ENCODE data around the gene AOC1.

AOC1 gene

DNA sequence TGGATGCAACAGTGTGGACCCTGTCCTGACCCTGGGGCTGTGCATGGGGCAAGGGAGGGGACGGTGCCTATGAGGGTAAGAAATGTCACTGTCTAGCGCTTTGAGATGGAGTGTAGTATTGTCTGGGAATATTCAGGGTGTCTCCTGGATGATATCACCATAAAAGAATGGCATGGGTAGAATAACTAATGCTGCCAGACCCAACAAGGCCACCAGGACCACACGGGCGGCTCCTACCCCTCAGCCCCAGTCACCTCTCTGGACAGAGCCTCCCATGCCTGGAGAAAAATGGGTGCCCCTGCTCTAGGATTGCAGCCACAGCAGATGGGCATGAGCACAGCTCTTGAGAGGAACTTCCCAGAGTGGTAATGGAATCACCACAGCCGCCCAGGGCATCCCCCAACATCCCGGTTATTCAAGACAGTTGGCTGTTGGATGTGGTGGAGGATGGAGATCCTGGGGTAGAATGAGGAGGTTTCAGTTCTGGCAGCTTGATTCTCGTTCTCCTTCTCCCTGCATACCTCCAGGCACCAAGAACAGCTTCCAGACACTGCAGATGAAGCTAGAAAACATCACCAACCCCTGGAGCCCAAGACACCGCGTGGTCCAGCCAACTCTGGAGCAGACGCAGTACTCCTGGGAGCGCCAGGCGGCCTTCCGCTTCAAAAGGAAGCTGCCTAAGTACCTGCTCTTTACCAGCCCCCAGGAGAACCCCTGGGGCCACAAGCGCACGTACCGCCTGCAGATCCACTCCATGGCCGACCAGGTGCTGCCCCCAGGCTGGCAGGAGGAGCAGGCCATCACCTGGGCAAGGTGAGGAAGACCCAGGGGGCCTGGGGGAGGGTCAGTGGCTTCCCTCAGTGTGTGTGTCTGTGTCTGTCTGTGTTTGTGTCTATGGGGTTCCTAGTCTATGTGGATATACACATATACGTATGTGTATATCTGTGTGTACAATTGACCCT is 6.2 kb downstream of the AOC1 start:
- DNase-seq: no peak

- no peak for DNase-seq
Measured at GRCh38 chr7:150860291-150860977, 8.1 kb downstream of the AOC1 start.

- no peak for DNase-seq
Measured at GRCh38 chr7:150860978-150861295, 8.6 kb downstream of the AOC1 start.

- no peak for DNase-seq
Measured at GRCh38 chr7:150862356-150862755, 10.0 kb downstream of the AOC1 start.

DNA sequence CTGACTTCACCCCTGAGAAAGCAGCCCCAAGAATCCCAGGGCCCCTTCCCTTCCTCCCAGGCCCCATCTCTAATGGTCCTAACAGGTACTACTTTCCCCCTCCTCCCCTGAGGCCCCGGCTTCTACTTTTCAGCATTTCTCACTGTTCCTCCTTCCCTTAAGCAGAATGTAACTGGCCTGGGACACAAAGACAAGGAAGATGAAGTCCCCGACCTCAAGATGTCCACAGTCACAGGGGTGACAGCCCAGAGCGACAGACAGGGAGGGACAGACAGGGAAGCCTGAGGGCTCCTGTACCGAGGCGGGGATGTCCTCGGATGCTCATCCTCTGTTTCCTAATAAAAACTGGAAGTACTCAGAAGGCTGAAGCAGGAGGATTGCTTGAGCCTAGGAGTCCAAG is 11.6 kb downstream of the AOC1 start:
- no peak for DNase-seq

DNA sequence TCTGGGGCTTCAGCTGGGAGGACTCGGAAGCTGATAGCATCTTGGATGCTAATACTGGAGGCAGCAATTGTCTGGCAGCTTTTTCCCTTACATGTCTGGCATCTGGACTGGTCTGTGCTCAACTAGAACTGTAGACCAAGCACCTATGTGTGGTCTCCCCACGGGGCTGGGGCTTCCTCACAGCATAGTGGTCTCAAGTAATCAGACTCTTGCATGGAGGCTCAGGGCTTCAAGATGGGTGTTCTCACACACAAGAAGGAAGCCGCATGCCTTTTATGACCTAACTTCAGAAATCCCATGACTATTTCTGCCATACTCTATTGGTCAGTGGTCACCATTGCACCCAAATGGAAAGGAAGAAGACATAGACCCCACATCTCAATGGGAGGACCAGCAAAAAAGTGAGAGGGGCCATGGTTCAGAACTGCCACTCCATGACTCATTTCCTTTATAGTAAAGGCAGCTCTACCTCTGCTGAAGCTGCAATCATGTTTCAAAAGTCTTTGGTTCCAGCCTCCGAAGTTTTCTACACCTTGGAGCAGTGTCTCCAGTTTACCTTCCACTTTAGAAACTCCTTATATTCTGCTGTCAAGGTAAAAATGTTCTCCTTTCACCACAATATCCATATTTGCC is 14.7 kb downstream of the AOC1 start:
- DNase-seq: no peak

- DNase-seq: no peak
Measured at GRCh38 chr7:150867605-150868004, 15.3 kb downstream of the AOC1 start.

GRCh38 chr7:150869467-150869866 is 17.1 kb downstream of the AOC1 start:
- DNase-seq: no peak

- peak; percentile 10 for DNase-seq
Measured at GRCh38 chr7:150871601-150872000, 19.3 kb downstream of the AOC1 start.

GRCh38 chr7:150874401-150875198 is 22.3 kb downstream of the AOC1 start:
- DNase-seq: no peak

DNA sequence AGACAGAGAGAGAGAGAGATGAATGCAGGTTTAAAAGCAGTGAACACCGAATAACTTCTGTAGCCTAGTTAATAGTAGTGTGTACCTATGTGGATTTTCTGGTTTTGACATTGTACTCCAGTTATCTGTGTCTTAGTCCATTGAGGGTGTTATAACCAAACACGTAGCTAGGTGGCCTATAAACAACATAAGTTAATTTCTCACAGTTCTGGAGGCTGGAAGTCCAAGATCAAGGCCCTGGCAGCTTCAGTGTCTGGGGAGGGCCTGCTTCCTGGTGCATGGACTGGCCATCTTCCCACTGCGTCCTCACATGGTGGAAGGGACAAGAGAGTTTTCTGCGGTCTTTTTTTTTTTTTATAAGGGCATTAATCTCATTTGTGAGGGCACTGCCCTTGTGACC is 23.5 kb downstream of the AOC1 start:
- DNase-seq: no peak

DNA sequence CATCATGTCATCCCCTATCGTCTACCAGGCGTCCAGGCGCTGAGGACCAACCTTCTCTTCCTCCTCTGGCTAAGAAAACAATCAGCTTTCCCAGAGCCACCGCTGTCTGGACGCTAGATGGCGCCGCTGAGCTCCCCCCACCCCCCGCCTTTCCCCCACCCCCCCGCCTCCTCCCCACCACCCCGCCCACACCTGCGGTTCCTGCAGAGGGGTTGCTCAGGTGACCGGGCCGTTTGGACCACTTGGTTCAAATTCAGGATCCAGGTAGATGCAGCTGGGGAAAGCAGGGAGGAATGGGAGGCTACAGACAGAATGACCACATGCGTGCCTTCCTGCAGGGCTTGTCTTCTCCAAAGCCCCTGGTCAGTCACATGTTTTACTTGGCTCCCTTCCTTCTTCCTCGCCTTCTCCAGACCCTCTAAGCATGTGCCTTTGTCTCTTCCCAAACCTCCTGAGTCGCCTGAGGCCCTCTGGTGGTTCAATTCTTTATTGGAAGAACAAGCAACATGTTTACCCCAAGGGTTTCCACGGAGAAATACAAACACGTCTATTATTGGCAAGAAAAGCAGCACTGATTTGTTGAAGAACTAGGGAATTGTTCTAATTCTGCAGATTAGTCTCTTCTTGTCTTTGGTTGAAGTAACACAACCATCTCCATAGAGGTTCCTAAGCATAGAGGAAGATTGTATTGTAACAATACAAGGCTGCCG is 24.7 kb downstream of the AOC1 start:
- DNase-seq: peak; percentile 68

DNA sequence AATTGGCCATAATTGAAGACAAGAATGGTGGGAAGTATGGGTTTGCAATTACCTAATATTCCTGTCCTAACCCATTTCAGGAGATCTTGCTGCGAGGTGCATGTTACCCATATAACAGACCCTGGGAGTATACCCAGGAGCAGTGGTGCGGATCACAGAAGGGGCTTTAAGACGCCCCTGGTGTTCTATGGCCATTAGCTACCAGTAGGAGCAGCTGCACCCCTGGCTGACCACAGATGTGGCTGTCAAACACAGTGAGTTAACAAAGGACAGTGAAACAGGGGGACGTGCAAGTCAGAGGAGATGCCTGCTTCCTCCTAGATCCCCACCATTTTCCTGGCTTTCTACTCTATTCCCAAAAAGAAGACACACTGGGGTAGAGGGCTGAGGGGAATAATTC is 25.2 kb downstream of the AOC1 start:
- no peak for DNase-seq

DNA sequence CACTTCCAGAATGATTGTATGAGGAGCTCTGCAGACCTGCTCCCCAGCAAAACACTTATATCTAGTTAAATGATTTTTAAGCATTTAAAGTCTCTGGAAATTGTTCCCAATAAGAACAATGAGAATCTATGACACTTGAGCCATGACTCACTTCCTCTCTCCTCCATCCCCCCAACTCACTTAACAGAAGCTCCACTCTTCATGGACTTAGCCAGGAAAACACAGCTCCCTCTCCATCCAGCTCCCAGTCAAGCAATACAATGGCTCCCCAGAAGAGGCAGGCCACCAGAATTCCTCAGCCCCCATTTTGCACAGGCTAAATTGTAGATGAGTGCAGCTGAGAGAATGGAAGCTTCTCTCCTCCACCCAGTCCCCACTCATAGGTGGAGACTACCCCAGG is 27.0 kb downstream of the AOC1 start:
- no peak for DNase-seq

DNA sequence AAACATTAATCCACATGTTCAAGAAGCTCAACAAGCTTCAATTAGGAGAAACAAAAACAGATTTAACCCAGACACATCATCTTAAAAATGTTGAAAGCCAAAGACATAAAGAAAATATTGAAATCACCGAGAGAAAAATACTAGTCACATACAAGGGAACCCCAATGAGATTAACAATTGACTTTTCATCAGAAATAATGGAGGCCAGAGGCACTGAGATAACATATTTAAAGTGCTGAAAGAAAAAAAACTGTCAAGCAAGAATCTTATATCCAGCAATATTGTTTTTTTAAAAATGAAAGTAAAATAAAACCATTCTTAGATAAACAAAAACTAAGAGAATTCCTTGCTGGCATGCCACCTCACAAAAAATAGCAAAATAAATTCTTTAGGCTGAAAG is 28.9 kb downstream of the AOC1 start:
- no peak for DNase-seq

GRCh38 chr7:150890853-150891584 is 38.7 kb downstream of the AOC1 start:
- DNase-seq: no peak

DNA sequence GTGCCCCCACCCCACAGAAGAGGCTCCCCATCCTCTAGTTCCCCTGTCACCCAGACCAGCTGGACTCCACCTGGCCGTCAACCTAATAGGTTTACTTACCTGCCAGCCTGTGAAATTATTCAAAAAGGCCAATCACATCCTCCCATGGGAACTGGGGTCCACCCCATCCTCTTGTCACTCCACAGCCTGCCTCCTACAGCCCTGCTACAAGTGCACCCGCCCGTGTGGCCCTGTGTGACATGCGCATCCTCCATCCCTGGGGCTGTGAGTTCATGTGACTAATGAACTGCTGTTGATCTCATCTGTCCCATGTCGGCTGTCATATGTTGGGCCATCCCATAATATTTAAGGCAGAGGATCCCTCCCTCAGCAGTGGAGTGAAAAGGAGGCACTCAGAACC is 39.4 kb downstream of the AOC1 start:
- no peak for DNase-seq

DNA sequence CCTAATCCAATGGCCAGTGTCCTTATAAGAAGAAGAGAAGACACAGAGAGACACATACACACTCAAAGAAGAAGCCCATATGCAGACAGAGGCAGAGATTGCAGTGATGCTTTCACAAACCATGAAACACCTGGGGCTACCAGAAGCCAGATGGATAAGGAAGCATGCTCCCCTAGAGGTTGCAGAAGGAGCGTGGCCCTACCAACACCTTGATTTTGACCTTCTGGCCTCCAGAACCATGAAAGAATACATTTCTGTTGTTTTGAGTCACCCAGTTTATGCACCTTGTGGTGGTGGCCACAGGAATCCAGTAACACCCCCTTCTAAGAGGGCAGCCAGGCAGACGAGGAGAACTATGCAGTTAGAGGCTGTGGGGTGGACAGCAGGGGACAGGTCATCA is 43.5 kb downstream of the AOC1 start:
- DNase-seq: no peak

DNA sequence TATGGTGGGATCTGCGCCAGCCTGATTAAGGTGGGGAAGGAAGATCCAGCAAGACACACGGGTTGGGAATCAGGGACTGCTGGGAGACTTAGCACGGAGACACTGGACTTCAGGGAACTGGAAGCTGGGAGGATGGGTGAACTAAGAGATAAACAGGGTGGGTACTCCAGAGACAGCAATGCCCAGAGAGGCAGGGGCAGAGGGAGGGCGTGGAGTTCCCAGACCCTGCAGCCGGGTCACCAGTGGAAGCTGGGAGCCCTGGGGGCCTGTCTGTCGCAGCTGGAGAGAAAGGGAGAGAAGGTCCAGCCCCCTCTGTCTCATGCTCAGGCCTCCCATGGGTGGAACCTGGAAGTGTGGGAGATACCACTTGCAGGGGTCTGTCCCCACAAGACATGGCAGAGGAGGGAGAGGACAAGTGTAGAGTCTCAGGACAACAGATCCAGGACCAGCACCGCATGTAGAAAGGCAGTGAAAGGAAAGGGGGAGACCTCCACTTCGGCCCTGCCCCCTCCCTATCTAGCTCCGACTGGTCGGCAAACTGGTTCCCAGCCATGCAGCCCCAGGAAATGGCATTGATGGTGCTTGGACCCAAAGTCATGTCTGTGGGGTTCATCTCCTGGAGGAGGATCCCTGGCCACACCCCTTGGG is 44.4 kb downstream of the AOC1 start:
- no peak for DNase-seq

- DNase-seq: peak; percentile 41
Measured at GRCh38 chr7:150897502-150898474, 45.5 kb downstream of the AOC1 start.

Data from NCI-H226 (cell line).